COLO668 (cell line): ENCODE measurements around the gene SGPL1.
A peak's percentile ranks its signal among the peaks of the same experiment; 100 is the strongest.

Experiments used
- DNase-seq: peaks from one replicate; lab custom pipeline; 2025; ENCODE audit not compliant: unreplicated experiment; lab: John Stamatoyannopoulos, UW

Gene SGPL1

DNA sequence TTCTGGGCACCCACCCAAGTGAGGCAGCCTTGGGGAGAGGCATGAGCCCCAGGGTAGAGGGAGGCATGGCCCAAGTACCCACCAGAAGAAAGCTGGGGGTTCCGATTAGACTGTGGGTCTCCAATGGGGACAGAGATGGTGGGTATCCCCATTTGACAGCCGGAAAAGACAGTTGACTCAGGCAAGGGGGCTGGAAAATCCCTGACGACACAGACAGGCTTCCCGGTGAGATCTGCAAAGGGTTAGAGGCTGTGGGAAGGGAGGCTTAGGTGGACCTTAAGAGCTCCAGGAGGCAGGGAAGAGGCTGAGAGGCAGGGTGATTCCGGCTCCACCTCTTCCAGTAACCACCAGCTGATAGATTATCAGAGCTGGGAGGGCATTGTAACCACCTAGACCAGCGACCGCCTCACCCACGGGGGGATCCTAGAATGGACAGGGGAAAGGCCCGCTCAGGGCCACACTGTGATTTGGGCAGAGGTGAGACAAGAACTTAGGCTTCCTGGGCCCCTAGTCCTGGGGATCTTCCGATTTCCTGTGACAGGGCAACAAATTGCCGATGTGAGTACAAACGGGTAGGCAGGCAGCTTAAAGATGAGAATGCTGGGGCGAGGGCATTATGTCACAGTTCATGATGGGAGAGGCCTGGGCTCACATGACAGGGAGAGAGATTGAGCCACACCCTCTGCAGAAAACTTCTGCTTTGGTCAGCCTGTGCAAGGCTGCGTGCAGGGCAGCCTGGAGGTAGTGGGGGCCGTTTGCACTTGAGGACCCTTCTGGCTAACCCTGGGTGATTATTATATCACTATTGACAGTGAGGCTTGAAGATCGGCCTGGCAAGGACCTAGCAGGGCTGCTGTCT is 36.0 kb upstream of the SGPL1 start:
- no peak for DNase-seq

DNA sequence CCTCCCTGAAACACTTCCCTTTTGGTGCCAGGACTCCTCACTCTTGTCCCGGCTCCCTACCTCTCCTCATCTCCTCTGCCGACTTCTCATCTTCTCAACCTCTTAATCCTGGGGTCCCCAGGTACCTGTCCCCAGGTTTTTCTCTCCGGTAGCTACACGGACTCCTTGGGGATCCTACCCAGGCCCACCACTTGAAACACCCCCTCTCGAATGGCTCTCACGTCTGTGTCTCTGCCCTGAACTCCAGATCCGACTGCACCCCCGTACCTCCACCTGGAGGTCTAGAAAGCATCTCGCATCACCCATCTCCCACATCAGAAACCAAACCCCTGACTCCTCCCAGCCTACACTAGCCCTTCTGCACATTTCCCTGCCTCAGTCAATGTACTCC is 35.4 kb upstream of the SGPL1 start:
- no peak for DNase-seq

DNA sequence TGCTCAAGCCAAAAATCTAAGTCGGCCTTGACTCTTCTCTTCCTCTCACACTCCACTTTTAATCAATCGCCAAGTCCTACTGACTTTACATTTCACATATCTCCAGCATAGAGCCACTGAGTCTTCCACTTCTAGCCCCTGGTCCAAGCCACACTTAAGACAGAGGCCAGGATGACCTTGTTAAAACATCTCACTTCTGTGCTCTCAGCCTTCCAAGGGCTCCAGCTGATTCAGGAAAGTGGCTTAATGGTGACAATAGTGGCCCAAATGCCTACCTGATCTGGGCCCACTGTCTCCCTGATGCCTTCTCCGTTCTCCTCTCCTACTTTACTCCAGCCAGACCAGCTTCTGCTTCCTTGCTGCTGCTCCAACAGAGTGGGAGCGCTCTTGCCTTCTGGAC is 35.0 kb upstream of the SGPL1 start:
- DNase-seq = no peak

GRCh38 chr10:70781461-70782051 is 34.2 kb upstream of the SGPL1 start:
- no peak for DNase-seq

DNA sequence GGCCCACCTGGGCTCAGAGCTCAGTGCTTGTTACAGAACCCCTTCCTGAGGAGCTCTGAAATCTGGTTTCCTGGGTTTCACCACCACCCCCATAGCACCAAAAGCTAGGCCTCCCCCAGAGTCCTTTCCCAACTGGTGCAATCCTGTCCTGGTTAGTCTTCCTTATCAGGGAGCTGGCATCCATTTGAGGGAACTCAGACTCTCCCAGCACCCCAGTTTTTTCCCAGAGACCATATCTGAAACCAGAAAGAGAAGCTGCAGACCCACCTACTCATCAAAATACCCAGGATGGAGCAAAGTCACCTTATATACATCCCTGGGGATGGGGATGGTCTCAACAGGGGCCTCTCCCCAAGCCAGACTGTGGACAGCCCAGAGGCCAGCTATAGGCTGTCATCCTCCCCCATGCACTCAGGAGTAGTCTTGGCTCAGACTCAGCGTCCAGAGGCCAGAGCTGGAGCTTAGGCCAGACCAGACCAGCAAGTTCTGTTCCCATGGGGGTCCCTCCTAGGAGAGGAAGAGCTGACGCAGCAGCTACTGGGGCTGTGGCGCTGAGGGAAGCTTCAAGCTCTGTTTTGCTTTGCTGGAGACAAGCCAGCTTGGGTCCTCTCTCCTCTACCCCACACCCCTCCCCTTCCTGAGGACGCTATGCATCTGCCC is 33.5 kb upstream of the SGPL1 start:
- DNase-seq = no peak

- no peak for DNase-seq
These were observed 32.7 kb upstream of the SGPL1 start for GRCh38 chr10:70782746-70783680.

GRCh38 chr10:70784016-70784415 is 31.7 kb upstream of the SGPL1 start:
- DNase-seq = no peak

GRCh38 chr10:70784471-70784870 is 31.3 kb upstream of the SGPL1 start:
- no peak for DNase-seq

DNA sequence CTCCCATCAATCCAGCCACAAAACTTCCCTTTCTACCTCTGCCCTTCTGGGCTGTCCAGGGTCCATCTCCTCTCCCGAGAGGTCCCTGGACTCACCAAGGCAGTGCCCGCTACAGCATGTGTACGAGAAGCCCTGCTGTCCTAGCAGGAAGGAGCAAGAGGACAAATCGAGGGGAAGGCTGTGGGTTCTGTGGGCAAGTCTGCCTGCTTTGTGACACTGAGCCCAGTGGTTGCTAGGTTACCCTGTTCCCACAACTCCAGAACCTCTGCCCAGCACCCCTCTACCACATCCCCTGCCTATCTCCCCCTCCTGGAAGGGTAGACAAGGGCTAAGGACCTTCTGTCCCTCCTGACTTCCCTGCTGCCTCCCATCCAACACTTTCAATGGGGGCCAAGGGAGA is 30.6 kb upstream of the SGPL1 start, which contains the start of gene TBATA:
TSS of gene TBATA (minus strand) at position 188 of the 400 bp plus-strand sequence. CDS start 1,998 bp downstream, outside the sequence.
- DNase-seq = no peak

DNA sequence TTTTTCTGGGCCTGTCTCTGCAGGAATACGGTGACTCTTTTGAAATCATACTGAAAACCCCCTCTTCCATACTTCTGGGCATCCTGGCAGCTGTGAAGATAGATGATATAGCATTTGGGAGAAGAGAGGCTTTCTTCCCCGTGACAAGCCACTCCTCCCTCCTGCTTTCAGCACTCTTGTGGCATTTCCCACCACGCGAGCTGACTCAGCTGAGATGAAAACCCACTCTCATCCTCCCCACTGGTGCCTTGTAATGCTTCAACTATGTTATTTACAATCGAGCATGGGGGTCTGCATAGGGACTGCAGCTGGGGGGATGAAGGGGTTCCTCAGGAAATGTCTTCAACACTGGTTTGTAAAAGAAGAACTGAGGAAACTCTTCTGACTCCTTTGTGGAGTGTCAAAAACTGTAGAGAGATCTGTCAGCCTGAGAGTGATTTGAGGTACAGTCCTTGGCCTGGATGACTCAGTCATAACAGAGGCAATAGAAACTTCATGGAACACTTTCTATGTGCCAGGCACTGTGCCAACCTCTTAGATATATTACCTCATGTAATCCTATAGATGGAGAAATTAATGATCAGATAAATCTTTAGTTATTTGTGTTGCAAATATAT is 28.8 kb upstream of the SGPL1 start:
- no peak for DNase-seq

DNA sequence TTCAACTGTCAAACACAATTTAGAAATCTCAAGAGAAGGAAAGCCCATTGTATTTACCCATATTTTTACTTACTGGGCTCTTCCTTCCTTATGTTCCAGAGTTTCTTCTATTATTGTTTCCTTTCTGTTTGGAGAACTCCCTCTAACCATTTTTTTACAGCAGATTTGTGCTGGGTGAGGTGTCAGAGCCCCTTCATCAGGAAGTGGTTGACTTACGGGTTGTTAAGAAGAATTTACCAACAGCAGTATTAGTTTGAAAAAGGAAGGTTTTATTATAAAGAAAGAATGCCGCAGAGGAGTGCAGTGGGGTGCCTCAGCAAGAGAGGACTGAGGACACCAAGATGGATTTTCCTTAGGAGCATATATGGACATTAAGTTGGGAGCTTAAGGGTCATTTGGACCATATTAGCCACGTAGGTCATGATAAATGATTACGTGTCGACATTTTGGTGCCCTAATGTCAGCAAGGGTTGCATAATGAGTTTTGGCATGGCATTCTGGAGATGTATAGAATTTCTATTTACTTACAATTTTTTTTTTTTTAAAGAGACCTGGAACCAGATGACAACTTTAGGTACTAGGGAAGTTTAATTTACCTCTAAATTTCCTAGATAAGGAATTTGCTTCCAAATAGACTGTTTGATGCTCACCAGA is 24.2 kb upstream of the SGPL1 start:
- DNase-seq = no peak

GRCh38 chr10:70795613-70796012 is 20.1 kb upstream of the SGPL1 start:
- no peak for DNase-seq

DNA sequence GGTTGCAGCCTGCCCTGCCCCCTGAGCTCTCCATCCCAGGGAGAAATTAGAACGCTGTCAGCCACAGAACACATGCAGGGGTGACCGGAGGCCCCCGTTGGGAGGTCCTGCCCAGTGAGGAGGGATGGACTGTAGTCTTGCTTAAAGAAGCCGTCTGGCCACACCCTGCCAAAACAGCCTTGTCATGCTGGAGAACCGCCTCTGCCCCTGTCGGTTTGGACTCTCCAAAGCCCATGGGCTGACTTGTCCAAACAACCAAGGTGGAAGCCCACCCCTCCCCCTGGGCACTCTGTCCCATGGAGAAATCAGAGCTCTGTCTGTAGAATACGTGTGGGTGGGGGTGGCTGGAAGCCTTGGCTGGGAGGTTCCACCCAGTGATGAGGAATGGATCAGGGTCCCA is 17.9 kb upstream of the SGPL1 start:
- no peak for DNase-seq

DNA sequence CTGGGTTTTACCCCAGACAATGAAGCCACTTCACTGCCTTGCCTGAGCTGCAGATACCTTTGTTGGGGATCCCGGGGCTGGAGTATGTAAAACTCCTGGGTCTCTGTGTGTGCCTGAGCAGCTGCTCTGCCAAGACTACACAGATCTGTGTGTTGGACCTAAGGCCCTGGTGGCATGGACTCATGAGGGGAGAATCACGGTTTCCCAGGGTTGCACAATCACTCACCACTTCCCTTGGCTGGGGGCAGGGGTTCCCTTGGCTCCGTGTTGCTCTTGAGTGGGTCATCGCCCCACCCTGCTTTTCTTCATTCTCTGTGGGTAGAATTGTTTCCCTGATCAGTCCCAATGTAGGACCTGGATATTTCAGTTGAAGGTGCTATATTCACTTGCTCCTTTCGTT is 16.6 kb upstream of the SGPL1 start:
- DNase-seq = no peak

DNA sequence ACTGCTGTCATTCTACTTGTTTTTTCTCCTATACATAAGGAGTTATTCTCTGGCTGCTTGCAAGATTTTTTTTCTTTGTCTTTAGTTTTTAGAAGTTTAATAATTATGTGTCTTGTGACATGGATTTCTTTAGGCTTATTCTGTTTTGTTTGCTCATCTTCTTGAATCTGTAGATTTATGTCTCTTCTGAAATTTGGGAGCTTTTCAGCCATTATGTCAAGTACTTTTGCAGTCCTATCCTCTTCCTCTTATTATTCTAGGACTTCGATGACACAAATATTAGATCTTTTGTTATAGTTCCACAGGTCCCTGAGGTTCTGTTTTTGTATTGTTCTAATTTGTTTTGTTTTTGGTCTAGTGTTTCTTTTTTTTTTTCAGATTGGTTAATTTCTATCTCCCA is 13.9 kb upstream of the SGPL1 start:
- no peak for DNase-seq

DNA sequence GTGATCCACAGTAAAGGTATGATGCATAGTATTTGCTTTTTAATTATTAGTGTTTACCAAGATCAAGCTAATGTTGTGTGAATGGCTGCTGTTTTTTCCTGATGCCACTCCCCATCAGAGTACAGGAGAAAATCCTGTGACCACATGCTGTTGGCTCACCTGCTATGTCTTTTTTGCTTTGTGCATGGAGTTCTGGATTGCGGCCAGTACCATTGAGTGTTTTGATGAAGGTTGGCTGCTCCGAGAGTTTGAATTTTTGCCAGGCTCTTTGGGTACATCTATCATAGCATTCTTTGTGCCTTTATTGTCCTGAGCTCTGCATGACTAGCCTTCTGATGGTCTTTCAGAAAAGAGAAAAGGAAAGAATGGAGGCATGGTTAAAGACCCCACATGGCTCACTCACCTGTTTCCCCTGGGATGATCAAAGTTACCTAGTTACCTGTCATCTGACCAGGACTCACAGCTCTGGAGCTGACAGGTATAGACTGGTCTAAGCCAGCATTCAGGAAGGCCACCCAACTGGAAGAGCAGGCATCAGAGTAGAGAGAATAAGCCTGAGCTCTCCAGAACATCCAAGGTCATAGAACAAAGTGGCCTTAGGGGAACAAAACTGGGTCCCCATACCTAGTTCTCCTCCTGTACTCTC is 11.8 kb upstream of the SGPL1 start:
- peak; percentile 53 for DNase-seq

DNA sequence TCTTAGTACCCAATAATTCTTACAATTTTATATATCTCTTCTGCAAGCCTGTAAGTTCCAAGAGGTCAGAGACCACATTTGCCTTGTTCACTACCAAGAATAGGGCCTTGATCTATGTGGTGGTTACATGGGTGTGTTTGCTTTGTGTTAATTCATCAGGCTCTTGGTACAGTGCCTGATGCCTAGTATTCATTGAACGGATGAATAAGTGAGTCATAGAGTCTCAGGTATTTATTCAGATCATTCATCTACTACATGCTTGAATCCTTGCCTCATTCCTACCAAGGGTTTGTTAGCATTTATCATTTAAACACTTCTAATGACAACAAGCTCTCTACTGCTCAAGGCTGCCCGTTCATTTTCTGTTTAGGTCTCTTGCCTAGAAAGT is 11.3 kb upstream of the SGPL1 start:
- peak; percentile 17 for DNase-seq

GRCh38 chr10:70805619-70806215 is 10.0 kb upstream of the SGPL1 start:
- DNase-seq = no peak

DNA sequence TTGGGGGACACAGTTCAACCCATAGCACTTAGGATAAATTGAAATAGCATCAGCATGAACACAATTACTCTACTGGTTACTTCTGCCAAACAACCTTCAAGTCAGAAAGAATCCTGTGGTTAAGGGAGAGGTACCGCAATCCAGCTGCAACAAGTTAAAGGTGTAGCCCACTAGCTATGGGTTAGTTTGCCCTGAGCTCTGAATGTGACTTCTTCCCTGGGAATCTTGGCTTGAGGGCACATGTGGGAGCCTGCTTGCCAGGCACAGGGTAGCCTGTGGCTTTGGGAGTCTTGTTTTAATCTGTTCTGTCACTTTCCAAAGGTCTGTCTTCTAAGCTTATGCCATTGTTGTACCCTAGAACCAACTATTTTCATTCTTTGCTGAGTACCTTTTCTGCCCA is 8.9 kb upstream of the SGPL1 start:
- no peak for DNase-seq
